Right lobe of liver (tissue), 6 donors: Measurements from ENCODE around the gene WWP2. TPM values are rescaled to one million over a fixed set of nuclear protein-coding genes. Genes with fewer than 3 reads are reported as not detected.
"Not testable (repeated sequence)": the region's sequence is repeated elsewhere in the genome, so short reads cannot be mapped to it uniquely, and the experiment has no call there.

Experiments used
- ATAC-seq, 4 donors: fragments of 200-7000 bp; cut with Tn5 transposase; one replicate each; pipeline ENCODE4 v1.9.1; 2020; ENCODE audit warnings: mild to moderate bottlenecking in 4 of 4, moderate library complexity in 4 of 4
- DNase-seq, 3 donors: peaks; one replicate each; pipeline ENCODE4 v3.0.0-alpha.2; 2020
- H3K27ac ChIP-seq, 3 donors: fragments of 200-600 bp; one replicate each; pipeline ENCODE4 v1.8.0; 2022
- H3K27me3 ChIP-seq, 2 donors: fragments of 200-600 bp; one replicate each; pipeline ENCODE4 v1.8.0; 2022
- H3K36me3 ChIP-seq, 4 donors: fragments of 200-600 bp; sonication (generic) in 1 of 4; one replicate each; pipeline versions ENCODE4 v1.5.1 to v1.8.0; 2017 to 2022; ENCODE audit warnings: control low read depth in 1 of 4
- H3K4me1 ChIP-seq, 4 donors: fragments of 200-600 bp; sonication (generic) in 1 of 4; one replicate each; pipeline versions ENCODE4 v1.5.1 to v1.8.0; 2017 to 2022; ENCODE audit warnings: control low read depth in 1 of 4
- H3K4me3 ChIP-seq, 3 donors: fragments of 200-600 bp; one replicate each; pipeline ENCODE4 v1.8.0; 2022
- H3K9me3 ChIP-seq, 4 donors: fragments of 200-600 bp; sonication (generic) in 1 of 4; one replicate each; pipeline versions ENCODE4 v1.5.1 to v1.8.0; 2017 to 2022; ENCODE audit warnings: control low read depth in 1 of 4
- WGBS: methylation state at CpG from one replicate; pipeline ENCODE4 v1.1.6; 2018; ENCODE audit warnings: low coverage, low lambda C conversion rate; ENCODE audit not compliant: insufficient coverage; ENCODE audit errors: missing lambda C conversion rate; 5-methylcytosine and 5-hydroxymethylcytosine counted together
- intact Hi-C, 2 donors: fragments of 100-400 bp; cut with DNase I; formaldehyde crosslinking; loops; one replicate each; pipeline versions ENCODE4 v1.11.2 to v1.14.1; 2022
- microRNA counts: library from miRNA; unstranded; fragments of <30 nt; microRNA quantifications from one replicate; lab custom pipeline; 2016
- microRNA-seq, 2 donors: library from miRNA; unstranded; fragments of <30 nt; microRNA quantifications; one replicate each; pipeline ENCODE4, GENCODE V29; 2019 to 2020
- small RNA-seq, 2 experiments: library from RNA; depleted of rRNA; stranded (forward); fragments of <200 nt; gene quantifications; one replicate each; pipeline ENCODE3, GENCODE V24; 2016
- total RNA-seq, 6 experiments: library from RNA; depleted of rRNA in 2 of 6; stranded (reverse); fragments of >200 nt in 2 of 6; fragmentation: NEBNext Ultra II Directional in 3 of 6; extraction: Animal tissue kit (Norgen Biotek cat#: 25700) in 3 of 6; gene quantifications; one replicate each; pipeline versions ENCODE4 v1.1.0 to v1.2.4, GENCODE V29; 2016 to 2023
- donor health status: DM: no; HTN: yes; CAD: no.
- donor health status: DM: no; HTN: no; CAD: no.
- donor health status: DM: no; HTN: no; CAD: no.
- donor health status: DM: no; HTN: yes; CAD: no.
- donor health status: DM: no; HTN: yes; CAD: no.

Gene WWP2
- total RNA-seq, 6 experiments from 2014 or later, result 18.1 to 24.6 (median 22.4) TPM

DNA sequence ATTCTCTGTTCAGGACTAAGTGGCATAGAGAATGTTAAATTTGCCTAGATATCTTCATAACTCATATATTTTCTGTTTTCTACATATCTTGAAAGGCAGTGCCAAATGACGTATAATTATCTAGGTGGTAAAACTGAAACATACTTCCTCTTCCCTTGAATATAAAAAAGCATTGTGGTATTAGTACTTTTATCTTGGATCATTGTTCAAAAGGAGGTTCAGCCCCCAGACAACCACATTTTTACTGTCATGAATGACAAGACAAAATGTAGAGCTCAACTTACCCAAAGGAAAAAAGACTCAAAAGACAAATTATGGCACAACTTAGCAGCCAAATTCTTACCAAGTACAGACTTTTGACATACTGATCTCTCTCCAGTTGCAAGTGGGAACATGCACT is 223.1 kb downstream of the WWP2 start:
- intact Hi-C loops, H3K4me3 ChIP-seq, ATAC-seq, H3K27me3 ChIP-seq, H3K4me1 ChIP-seq, DNase-seq, H3K9me3 ChIP-seq, H3K36me3 ChIP-seq, H3K27ac ChIP-seq: not testable (repeated sequence)
- 77% methylated on average over 1 of the region's 1 CpG for WGBS

MicroRNAs encoded within 50 kb of the gene (microRNA counts, 767-probe panel; counts per million panel counts)
- microRNA hsa-miR-140-3p (lab: Ali Mortazavi, UCI) (237 counts per million), microRNA hsa-miR-140-5p (lab: Ali Mortazavi, UCI) (4,426 counts per million, percentile 9 among the panel's probes with 10 or more counts)

Small RNA genes within 50 kb of the gene (microRNA-seq; reads per million reads assigned to microRNA genes)
- 2,122 to 2,545 reads per million in 2 donors for gene MIR140

Small RNA genes within 50 kb of the gene (small RNA-seq; reads per million reads assigned to genes)
- gene AC026468.1, result 0 reads per million in 2 experiments
- gene MIR140, result 153 to 247 reads per million in 2 experiments
- 0 reads per million in 2 experiments for gene RF00091

Other genes with a start within 250 kb of the WWP2 start
- gene NFAT5, start 196.4 kb upstream of the WWP2 start, total RNA-seq, result 10 to 100 TPM; 10.3 to 19.6 (median 14.8) TPM
- gene NQO1, start 35.8 kb upstream of the WWP2 start, total RNA-seq, result 10 to 100 TPM in 3 of 6 experiments, 1 to 10 TPM in 3; 1.5 to 26.6 (median 8.5) TPM
- 10 to 100 TPM; 15.5 to 19.5 (median 16.6) TPM for gene NOB1, start 7.4 kb upstream of the WWP2 start, total RNA-seq
- 1 to 10 TPM in 1 of 6 experiments, under 1 TPM in 3, not detected in 2; 0.11 to 1.1 (median 0.79) TPM for gene CLEC18A, start 189.0 kb downstream of the WWP2 start, total RNA-seq